ENCODE measurements around the gene FOLH1. TPM values are rescaled to one million over a fixed set of nuclear protein-coding genes. Genes with fewer than 3 reads are reported as not detected.
"Not testable (repeated sequence)": the region's sequence is repeated elsewhere in the genome, so short reads cannot be mapped to it uniquely, and the experiment has no call there.

FOLH1 gene
- total RNA-seq, result not detected in 2 replicates
- long read RNA-seq, result 0 reads

GRCh38 chr11:49208006-49208721 lies at the start of gene FOLH1:
TSS of gene FOLH1 (minus strand) at chr11:49208602. CDS start at chr11:49208409, 193 bp downstream.
- Mint-ChIP-seq H3K27ac (ENCODE audit: unreplicated experiment) (no peak within 1 kb of the TSS), H3K4me1 (no peaks in the 10 kb centered on the region), H3K36me3 (ENCODE audit: low read depth) (peaks cover 2% of the 10 kb centered on the region), H3K27me3 (ENCODE audit: low read depth) (no peaks in the 10 kb centered on the region), H3K9me3 (peaks cover 6% of the 10 kb centered on the region), H3K4me3 (no peak within 1 kb of the TSS)
- DNase-seq (ENCODE audit: low read depth, low spot score), result no peak
- no peak for TF ChIP-seq CTCF (conservative IDR thresholded peaks at IDR 0.05)

GRCh38 chr11:49255148-49255547 lies 46.7 kb upstream of the FOLH1 start:
- H3K9me3 Mint-ChIP-seq; H3K27ac Mint-ChIP-seq (ENCODE audit: unreplicated experiment); DNase-seq (ENCODE audit: low read depth, low spot score); H3K4me3 Mint-ChIP-seq; H3K4me1 Mint-ChIP-seq; H3K36me3 Mint-ChIP-seq (ENCODE audit: low read depth); H3K27me3 Mint-ChIP-seq (ENCODE audit: low read depth): not testable (repeated sequence)

GRCh38 chr11:49251212-49251611 lies 42.8 kb upstream of the FOLH1 start:
- not testable (repeated sequence) for H3K27ac Mint-ChIP-seq (ENCODE audit: unreplicated experiment); H3K4me3 Mint-ChIP-seq; H3K27me3 Mint-ChIP-seq (ENCODE audit: low read depth); H3K9me3 Mint-ChIP-seq; DNase-seq (ENCODE audit: low read depth, low spot score); H3K36me3 Mint-ChIP-seq (ENCODE audit: low read depth); H3K4me1 Mint-ChIP-seq

- H3K36me3 Mint-ChIP-seq (ENCODE audit: low read depth); H3K9me3 Mint-ChIP-seq; H3K27me3 Mint-ChIP-seq (ENCODE audit: low read depth): not testable (repeated sequence)
Measured at GRCh38 chr11:49250398-49251115, 42.2 kb upstream of the FOLH1 start.

GRCh38 chr11:49249363-49249762 lies 41.0 kb upstream of the FOLH1 start:
- not testable (repeated sequence) for H3K4me3 Mint-ChIP-seq; H3K4me1 Mint-ChIP-seq; H3K27me3 Mint-ChIP-seq (ENCODE audit: low read depth); H3K9me3 Mint-ChIP-seq; DNase-seq (ENCODE audit: low read depth, low spot score); H3K36me3 Mint-ChIP-seq (ENCODE audit: low read depth); H3K27ac Mint-ChIP-seq (ENCODE audit: unreplicated experiment)

More at GRCh38 chr11:49250398-49251115, 42.2 kb upstream of the FOLH1 start:
- not testable (repeated sequence) for DNase-seq (ENCODE audit: low read depth, low spot score); H3K27ac Mint-ChIP-seq (ENCODE audit: unreplicated experiment); H3K4me3 Mint-ChIP-seq; H3K4me1 Mint-ChIP-seq

DNA sequence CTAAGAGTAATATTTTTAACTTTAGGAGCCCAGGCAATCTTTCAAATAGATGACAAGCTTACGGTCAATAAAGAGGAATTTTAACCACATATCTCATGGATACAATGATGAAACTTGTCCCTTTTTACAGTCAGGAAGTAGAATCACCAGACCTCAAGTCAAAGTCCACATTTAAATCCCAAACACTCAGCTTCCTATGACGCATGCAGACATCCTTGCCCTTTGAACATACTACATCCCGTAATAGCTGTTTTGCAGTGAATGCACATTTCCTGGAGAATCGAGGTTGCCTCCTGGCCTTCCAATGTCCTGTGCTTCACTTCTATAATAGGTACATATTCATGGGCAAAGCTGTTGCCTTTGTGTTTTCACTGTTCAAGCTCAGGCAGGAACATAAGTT lies 25.3 kb upstream of the FOLH1 start:
- DNase-seq (ENCODE audit: low read depth, low spot score); H3K27ac Mint-ChIP-seq (ENCODE audit: unreplicated experiment); H3K4me3 Mint-ChIP-seq: not testable (repeated sequence)

GRCh38 chr11:49233019-49233418 lies 24.6 kb upstream of the FOLH1 start:
- H3K27me3 Mint-ChIP-seq (ENCODE audit: low read depth); H3K36me3 Mint-ChIP-seq (ENCODE audit: low read depth); DNase-seq (ENCODE audit: low read depth, low spot score); H3K27ac Mint-ChIP-seq (ENCODE audit: unreplicated experiment); H3K4me3 Mint-ChIP-seq; H3K9me3 Mint-ChIP-seq; H3K4me1 Mint-ChIP-seq: not testable (repeated sequence)

More for the DNA sequence above, 25.3 kb upstream of the FOLH1 start:
- H3K27me3 Mint-ChIP-seq (ENCODE audit: low read depth); H3K9me3 Mint-ChIP-seq; H3K4me1 Mint-ChIP-seq; H3K36me3 Mint-ChIP-seq (ENCODE audit: low read depth): not testable (repeated sequence)

DNA sequence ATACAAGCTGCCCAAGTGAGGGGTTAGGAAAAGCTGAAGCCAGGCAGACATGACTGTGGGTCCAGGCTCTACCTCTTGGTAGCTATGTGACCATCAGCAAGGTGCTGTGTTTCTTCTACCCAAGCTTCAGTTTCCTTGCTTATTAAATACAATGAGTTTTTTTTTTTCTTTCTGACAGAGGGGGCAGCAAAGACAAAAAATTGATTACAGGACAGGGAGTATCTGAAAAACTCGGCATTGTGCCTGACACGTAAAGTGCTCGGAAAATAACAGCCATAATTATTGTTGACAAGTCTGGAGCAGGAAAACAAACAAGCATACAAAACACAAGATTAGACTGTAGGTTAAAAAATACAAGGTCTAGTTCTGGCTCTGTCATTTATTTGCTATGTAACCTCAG lies 23.3 kb upstream of the FOLH1 start:
- H3K4me1 Mint-ChIP-seq; H3K36me3 Mint-ChIP-seq (ENCODE audit: low read depth); H3K9me3 Mint-ChIP-seq; H3K27me3 Mint-ChIP-seq (ENCODE audit: low read depth); H3K4me3 Mint-ChIP-seq; DNase-seq (ENCODE audit: low read depth, low spot score); H3K27ac Mint-ChIP-seq (ENCODE audit: unreplicated experiment): not testable (repeated sequence)

DNA sequence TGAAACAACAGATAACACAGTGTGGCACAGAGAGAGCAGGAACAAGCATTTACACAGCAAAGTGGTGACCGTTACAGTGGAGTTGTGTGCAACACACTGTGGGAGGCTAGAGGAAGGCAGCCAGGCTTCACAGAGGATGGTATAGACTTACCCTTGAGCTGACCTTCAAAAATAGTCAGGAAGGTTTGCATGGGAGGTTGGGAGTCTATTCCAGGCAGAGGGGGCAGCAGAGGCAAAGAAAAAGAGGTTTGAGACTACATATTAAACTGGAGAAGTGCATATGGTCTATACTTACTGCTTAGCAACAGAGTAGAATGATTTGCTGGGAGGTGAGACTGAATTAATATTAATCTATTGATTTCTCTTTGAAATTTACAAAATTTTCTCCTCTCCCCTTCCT lies 22.1 kb upstream of the FOLH1 start:
- H3K27me3 Mint-ChIP-seq (ENCODE audit: low read depth); DNase-seq (ENCODE audit: low read depth, low spot score); H3K4me1 Mint-ChIP-seq; H3K9me3 Mint-ChIP-seq; H3K36me3 Mint-ChIP-seq (ENCODE audit: low read depth); H3K4me3 Mint-ChIP-seq; H3K27ac Mint-ChIP-seq (ENCODE audit: unreplicated experiment): not testable (repeated sequence)
- TF ChIP-seq CTCF (conservative IDR thresholded peaks at IDR 0.05), result peak; percentile 39

DNA sequence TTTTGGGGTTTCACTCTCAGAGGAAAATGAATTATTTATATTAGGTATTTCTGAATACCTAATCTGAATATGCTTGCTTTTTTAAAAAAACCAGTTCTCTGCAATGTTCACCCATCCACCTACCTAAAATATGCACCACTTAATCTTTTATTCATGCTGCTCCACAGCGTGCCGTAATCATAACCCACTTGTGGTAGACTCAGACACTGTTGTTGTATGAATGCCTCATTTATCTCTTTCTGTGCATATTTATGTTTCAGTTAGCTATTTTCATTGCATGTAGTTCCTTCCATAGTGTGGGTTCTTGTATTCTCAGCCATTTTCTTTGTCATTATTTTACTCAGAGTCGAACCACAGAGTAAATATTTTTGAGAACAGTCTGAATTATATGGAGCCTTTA lies 21.6 kb upstream of the FOLH1 start:
- H3K27me3 Mint-ChIP-seq (ENCODE audit: low read depth); H3K36me3 Mint-ChIP-seq (ENCODE audit: low read depth); DNase-seq (ENCODE audit: low read depth, low spot score); H3K4me1 Mint-ChIP-seq; H3K27ac Mint-ChIP-seq (ENCODE audit: unreplicated experiment); H3K9me3 Mint-ChIP-seq; H3K4me3 Mint-ChIP-seq: not testable (repeated sequence)

All from neural crest cell (in vitro differentiated cells).